GM12873 (cell line): ENCODE results near the gene CAMKMT.

Source experiments
- CTCF ChIP-seq: IDR thresholded peaks from 2 replicates; pipeline ENCODE4 v1.5.1; 2012; ENCODE audit warnings: low read depth, mild to moderate bottlenecking, moderate library complexity, low read length, control low read depth; ENCODE audit not compliant: insufficient read depth; ENCODE audit errors: missing control alignments

Gene CAMKMT

DNA sequence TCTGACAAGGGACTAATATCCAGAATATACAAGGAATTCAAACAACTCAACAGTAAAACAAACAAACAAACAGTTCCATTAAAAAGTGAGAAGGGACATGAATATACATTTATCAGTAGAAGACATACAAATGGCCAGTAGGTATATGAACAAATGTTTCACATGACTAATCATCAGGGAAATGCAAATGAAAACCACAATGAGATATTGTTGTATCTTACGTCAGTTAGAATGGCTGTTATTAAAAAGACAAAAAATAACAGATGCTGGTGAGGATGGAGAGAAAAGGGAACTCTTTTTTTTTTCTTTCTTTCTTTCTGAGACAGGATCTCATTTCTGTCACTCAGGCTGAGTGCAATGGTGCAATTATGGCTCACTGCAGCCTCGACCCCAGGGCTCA is 175.5 kb downstream of the CAMKMT start:
- TF ChIP-seq CTCF: no peak

DNA sequence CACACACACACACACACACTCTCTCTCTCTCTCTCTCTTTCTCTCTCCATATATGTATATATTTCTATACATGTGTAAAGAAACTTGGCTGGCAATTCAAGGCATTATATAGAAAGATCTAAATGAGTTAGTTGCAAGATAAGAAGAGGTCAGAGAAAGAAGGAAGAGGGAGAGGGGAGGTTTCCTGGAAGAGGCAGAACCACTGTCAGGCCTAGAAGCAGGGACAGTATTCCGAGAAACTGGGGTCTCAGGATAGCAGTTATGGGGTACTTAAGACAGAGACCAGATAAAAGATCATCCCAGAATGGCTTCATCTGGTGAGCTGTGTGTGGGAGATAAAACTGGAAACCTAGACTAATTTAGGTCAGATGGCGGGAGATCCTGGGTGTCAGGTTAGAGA is 180.8 kb downstream of the CAMKMT start:
- TF ChIP-seq CTCF: no peak

DNA sequence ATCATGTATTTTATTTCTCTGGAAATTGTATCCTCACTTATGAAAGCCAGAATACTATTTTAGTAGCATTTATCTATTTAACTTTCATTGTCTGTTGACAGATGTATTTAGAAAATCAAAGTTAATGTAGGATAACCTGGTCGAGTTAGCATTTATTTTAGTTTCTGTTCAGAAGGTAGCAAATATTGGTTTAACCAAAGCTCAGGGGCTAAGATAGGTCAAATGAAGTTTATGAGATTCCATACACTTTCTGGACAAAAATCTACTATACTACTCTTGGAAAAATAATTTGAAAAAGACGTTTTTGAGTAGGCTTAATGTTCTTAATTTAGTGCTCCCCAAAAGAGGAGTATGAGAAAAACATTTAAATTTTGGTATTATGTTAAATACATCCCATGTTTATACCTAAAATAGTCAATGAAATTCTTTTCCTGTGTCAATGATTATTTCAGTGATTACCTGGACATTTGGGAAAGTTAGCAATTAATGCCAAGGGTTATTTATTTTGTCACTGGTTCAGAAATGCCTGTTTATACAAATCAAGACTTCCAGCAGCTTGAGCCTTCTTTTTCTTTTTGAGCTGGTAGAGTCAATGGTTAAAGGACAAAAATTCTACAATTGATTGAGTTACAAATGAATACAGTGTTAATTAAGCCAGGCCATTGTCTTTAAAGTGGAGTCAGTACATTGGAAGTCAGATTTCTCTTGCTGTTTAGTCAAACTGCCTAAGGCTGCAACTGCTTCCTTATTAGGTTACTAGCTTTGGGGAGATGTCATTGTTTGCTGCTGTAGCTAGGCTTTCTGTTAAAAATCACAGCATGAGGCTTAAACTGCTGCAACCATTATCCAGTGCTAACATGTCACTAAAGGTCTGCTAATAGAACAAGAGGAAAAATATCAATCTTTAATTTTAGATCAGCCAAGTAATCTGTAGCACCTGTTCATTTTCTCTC is 182.3 kb downstream of the CAMKMT start:
- no peak for TF ChIP-seq CTCF

- TF ChIP-seq CTCF: no peak
These were observed 183.3 kb downstream of the CAMKMT start for GRCh38 chr2:44545005-44545404.

- no peak for TF ChIP-seq CTCF
These were observed 184.8 kb downstream of the CAMKMT start for GRCh38 chr2:44546459-44547127.

- TF ChIP-seq CTCF: no peak
These were observed 186.0 kb downstream of the CAMKMT start for GRCh38 chr2:44547718-44548117.
